Spleen (tissue), 11 donors: ENCODE data around the gene SSRP1. TPM values are rescaled to one million over a fixed set of nuclear protein-coding genes. Genes with fewer than 3 reads are reported as not detected.
A peak's percentile ranks its signal among the peaks of the same experiment; 100 is the strongest.

Experiments used
- DNase-seq: peaks from one replicate; pipeline ENCODE4 v3.0.0-alpha.2; 2020
- H3K27ac ChIP-seq, 8 donors: fragments of 200-600 bp; sonication (generic) in 7 of 8; 1 replicate in 4 of 8; 2 replicates in 4 of 8; pipeline versions ENCODE4 v1.5.0 to v1.8.0; 2016 to 2021; ENCODE audit warnings: inconsistent platforms in 4 of 8, mild to moderate bottlenecking in 4 of 8, moderate library complexity in 1 of 8
- H3K27me3 ChIP-seq, 7 donors: fragments of 200-600 bp; sonication (generic) in 6 of 7; replicated peaks in 1 of 7; 1 replicate in 4 of 7; 2 replicates in 3 of 7; pipeline versions ENCODE4 v1.5.0 to v1.8.0; 2016 to 2021; ENCODE audit warnings: inconsistent platforms in 3 of 7, mild to moderate bottlenecking in 1 of 7
- H3K36me3 ChIP-seq, 6 donors: fragments of 200-600 bp; sonication (generic) in 5 of 6; 1 replicate in 4 of 6; 2 replicates in 2 of 6; pipeline versions ENCODE4 v1.5.0 to v1.8.0; 2016 to 2021; ENCODE audit warnings: inconsistent platforms in 2 of 6
- H3K4me1 ChIP-seq, 6 donors: fragments of 200-600 bp; sonication (generic) in 5 of 6; 1 replicate in 3 of 6; 2 replicates in 3 of 6; pipeline versions ENCODE4 v1.5.0 to v1.8.0; 2016 to 2021; ENCODE audit warnings: inconsistent platforms in 3 of 6
- H3K4me3 ChIP-seq, 8 donors: fragments of 200-600 bp; sonication (generic) in 7 of 8; 1 replicate in 4 of 8; 2 replicates in 4 of 8; pipeline versions ENCODE4 v1.5.0 to v1.8.0; 2016 to 2021; ENCODE audit warnings: inconsistent platforms in 4 of 8, mild to moderate bottlenecking in 4 of 8, moderate library complexity in 2 of 8
- H3K9me3 ChIP-seq, 8 donors: fragments of 200-600 bp; sonication (generic) in 7 of 8; 1 replicate in 4 of 8; 2 replicates in 4 of 8; pipeline versions ENCODE4 v1.5.0 to v1.8.0; 2016 to 2021; ENCODE audit warnings: inconsistent platforms in 4 of 8
- POLR2A ChIP-seq, 3 donors: fragments of 450-650 bp; IDR thresholded peaks; one replicate each; pipeline ENCODE4 v1.5.1; 2017; ENCODE audit warnings: antibody characterized with exemption in 3 of 3, mild to moderate bottlenecking in 1 of 3
- POLR2AphosphoS5 ChIP-seq, 3 donors: sonication (generic); formaldehyde crosslinking; IDR thresholded peaks; one replicate each; pipeline ENCODE4 v1.5.1; 2017; ENCODE audit warnings: antibody characterized with exemption in 3 of 3
- WGBS, 5 donors: extraction: QIAGEN DNeasy Blood & Tissue Kit in 3 of 5; methylation state at CpG; one replicate each; pipeline versions ENCODE4 v1.1.5 to v1.1.7; 2013 to 2018; 5-methylcytosine and 5-hydroxymethylcytosine counted together
- intact Hi-C: fragments of 100-400 bp; cut with DNase I; formaldehyde crosslinking; loops from one replicate; pipeline ENCODE4 v1.15.0; 2023; ENCODE audit warnings: low total_unique reads
- polyA plus RNA-seq, 3 donors: library from polyadenylated mRNA; stranded (reverse); fragments of 200-250 nt; gene quantifications; one replicate each; pipeline ENCODE4 v1.2.1, GENCODE V29; 2013
- total RNA-seq, 7 donors: library from RNA; depleted of rRNA in 3 of 7; stranded (reverse); fragments of >200 nt in 3 of 7; fragmentation: NEBNext Ultra II Directional in 4 of 7; extraction: Animal tissue kit (Norgen Biotek cat#: 25700) in 4 of 7; gene quantifications; one replicate each; pipeline versions ENCODE4 v1.1.0 to v1.2.1, GENCODE V29; 2016 to 2021
- TF ChIP-seq, protein P1 (sequence below), 11 experiments: fragments of 200-600 bp in 7 of 11; fragments of 450-650 bp in 4 of 11; sonication (generic) in 4 of 11; IDR thresholded peaks in 8 of 11; conservative IDR thresholded peaks in 3 of 11; 1 replicate in 7 of 11; 2 replicates in 4 of 11; pipeline versions ENCODE4 v1.4.0 to v1.8.0; 2016 to 2021; ENCODE audit warnings: antibody characterized with exemption in 11 of 11, inconsistent platforms in 4 of 11, mild to moderate bottlenecking in 1 of 11
- donor health status: healthy with polysubstance abuse.
- donor health status: DM: no; HTN: no; CAD: no; lungs with moderate emphysema.
- donor health status: DM: no; HTN: no; CAD: no.
- donor health status: Bipolar disorder and iron deficiency.
- donor health status: healthy.
- donor health status: DM: no; HTN: no; CAD: no.
- donor health status: DM: yes; HTN: yes; CAD: no.

Gene SSRP1
- total and polyA plus RNA-seq, 10 donors, result 35.5 to 67.1 (median 51.5) TPM

- Histone ChIP-seq H3K9me3 (no peaks in the 10 kb centered on the region), H3K27ac (peak overlapping the region; percentile 57 to 96 (median 92)), H3K27me3 (no peaks in the 10 kb centered on the region), H3K4me3 (peak overlapping the region; percentile 56 to 90 (median 70)), H3K36me3 (peaks cover 0 to 46% (median 28%) of the 10 kb centered on the region in 6 donors), H3K4me1 (peaks cover 9 to 69% (median 43%) of the 10 kb centered on the region in 6 donors)
- peak; percentile 89 for DNase-seq
- WGBS, 5 donors, result 3 to 19% (median 4%) methylated on average over 19 to 60 of the region's 64 CpGs
- TF ChIP-seq POLR2AphosphoS5 (IDR thresholded peaks at IDR 0.05), result peak in 1 of 3 donors; percentile 23
- TF ChIP-seq, protein P1, sequence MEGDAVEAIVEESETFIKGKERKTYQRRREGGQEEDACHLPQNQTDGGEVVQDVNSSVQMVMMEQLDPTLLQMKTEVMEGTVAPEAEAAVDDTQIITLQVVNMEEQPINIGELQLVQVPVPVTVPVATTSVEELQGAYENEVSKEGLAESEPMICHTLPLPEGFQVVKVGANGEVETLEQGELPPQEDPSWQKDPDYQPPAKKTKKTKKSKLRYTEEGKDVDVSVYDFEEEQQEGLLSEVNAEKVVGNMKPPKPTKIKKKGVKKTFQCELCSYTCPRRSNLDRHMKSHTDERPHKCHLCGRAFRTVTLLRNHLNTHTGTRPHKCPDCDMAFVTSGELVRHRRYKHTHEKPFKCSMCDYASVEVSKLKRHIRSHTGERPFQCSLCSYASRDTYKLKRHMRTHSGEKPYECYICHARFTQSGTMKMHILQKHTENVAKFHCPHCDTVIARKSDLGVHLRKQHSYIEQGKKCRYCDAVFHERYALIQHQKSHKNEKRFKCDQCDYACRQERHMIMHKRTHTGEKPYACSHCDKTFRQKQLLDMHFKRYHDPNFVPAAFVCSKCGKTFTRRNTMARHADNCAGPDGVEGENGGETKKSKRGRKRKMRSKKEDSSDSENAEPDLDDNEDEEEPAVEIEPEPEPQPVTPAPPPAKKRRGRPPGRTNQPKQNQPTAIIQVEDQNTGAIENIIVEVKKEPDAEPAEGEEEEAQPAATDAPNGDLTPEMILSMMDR (IDR thresholded peaks at IDR 0.05 in 8 of 11, conservative IDR thresholded peaks at IDR 0.05 in 3 of 11), result no peak
- intact Hi-C loops, result no loop called here
These were observed 11.4 kb downstream of the SSRP1 start for GRCh38 chr11:57324154-57324885.

- 49 to 56% (median 50%) methylated on average over 8 to 9 of the region's 9 CpGs for WGBS, 5 donors
- Histone ChIP-seq H3K27me3 (no peaks in the 10 kb centered on the region), H3K36me3 (peaks cover 0 to 45% (median 24%) of the 10 kb centered on the region in 6 donors), H3K9me3 (no peaks in the 10 kb centered on the region), H3K27ac (peak overlapping the region in 7 of 8 donors; percentile 89 to 96 (median 93)), H3K4me3 (peak overlapping the region; percentile 56 to 90 (median 70)), H3K4me1 (peaks cover 9 to 74% (median 45%) of the 10 kb centered on the region in 6 donors)
- intact Hi-C loops, result no loop called here
- DNase-seq, result no peak
- TF ChIP-seq POLR2AphosphoS5 (IDR thresholded peaks at IDR 0.05) (peak in 1 of 3 donors; percentile 4), POLR2A (IDR thresholded peaks at IDR 0.05) (no peak)
These were observed 11.9 kb downstream of the SSRP1 start for GRCh38 chr11:57323855-57324153.

DNA sequence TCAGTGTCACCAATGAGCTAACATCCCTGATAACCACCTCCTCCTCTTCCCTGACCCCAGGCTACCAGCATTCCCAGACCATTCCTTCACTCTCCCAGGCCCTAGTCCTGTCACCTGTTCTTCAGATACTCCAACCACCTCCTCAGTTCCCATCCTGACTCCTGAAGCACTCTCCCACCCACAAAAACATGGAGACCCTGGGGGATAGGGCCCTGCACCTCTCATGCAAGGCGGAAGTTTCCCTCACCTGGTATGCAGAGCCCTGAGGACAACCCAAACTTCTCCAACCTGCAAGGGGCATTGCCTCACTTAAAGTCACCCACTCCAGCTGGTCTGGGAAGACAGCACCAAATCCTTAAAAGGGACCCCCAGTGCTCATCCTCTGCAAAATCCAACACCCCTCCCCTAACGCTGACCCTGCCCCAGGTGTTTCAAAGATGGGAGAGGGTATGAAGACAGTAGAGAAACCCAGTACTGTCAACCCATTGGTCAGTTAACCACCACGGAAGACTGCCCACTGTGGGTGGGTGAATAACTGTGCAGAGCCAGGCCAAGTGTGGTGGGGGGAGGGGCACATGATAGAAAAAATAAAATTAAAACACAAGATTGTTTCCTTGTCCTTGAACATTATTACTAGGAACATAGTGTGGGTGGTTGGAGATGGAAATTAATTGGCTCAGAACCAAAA lies 12.4 kb downstream of the SSRP1 start:
- H3K36me3 ChIP-seq, result peaks cover 0 to 44% (median 19%) of the 10 kb centered on the region in 6 donors
- peak overlapping the region; percentile 56 to 90 (median 70) for H3K4me3 ChIP-seq
- intact Hi-C loops, result no loop called here
- peak overlapping the region; percentile 40 to 96 (median 92) for H3K27ac ChIP-seq
- no peaks in the 10 kb centered on the region for H3K27me3 ChIP-seq
- H3K9me3 ChIP-seq, result no peaks in the 10 kb centered on the region
- H3K4me1 ChIP-seq, result peaks cover 10 to 79% (median 47%) of the 10 kb centered on the region in 6 donors
- DNase-seq, result no peak
- TF ChIP-seq POLR2AphosphoS5 (IDR thresholded peaks at IDR 0.05), result no peak
- TF ChIP-seq, protein P1 (IDR thresholded peaks at IDR 0.05 in 8 of 11, conservative IDR thresholded peaks at IDR 0.05 in 3 of 11), result no peak
- TF ChIP-seq POLR2A (IDR thresholded peaks at IDR 0.05), result no peak
- 73 to 90% (median 83%) methylated on average over 3 of the region's 3 CpGs for WGBS, 5 donors

- WGBS, 5 donors, result 34 to 64% (median 53%) methylated on average over 12 to 13 of the region's 13 CpGs
- peaks cover 15 to 87% (median 51%) of the 10 kb centered on the region in 6 donors for H3K4me1 ChIP-seq
- H3K4me3 ChIP-seq, result peak overlapping the region in 5 of 8 donors; percentile 60 to 90 (median 75)
These were observed 13.2 kb downstream of the SSRP1 start for GRCh38 chr11:57322256-57323166.

More at GRCh38 chr11:57322256-57323166, 13.2 kb downstream of the SSRP1 start:
- intact Hi-C loops, result no loop called here
- DNase-seq, result no peak
- H3K9me3 ChIP-seq, result no peaks in the 10 kb centered on the region
- H3K27me3 ChIP-seq, result no peaks in the 10 kb centered on the region
- TF ChIP-seq, protein P1 (IDR thresholded peaks at IDR 0.05 in 8 of 11, conservative IDR thresholded peaks at IDR 0.05 in 3 of 11), result no peak
- TF ChIP-seq POLR2A (IDR thresholded peaks at IDR 0.05), result no peak
- peak in 2 of 3 donors; percentile 33 to 62 for TF ChIP-seq POLR2AphosphoS5 (IDR thresholded peaks at IDR 0.05)
- peaks cover 0 to 44% (median 13%) of the 10 kb centered on the region in 6 donors for H3K36me3 ChIP-seq
- peak overlapping the region; percentile 40 to 96 (median 92) for H3K27ac ChIP-seq
